Measurements from ENCODE around the gene WDR54.
"Not testable (repeated sequence)": the region's sequence is repeated elsewhere in the genome, so short reads cannot be mapped to it uniquely, and the experiment has no call there.

Gene WDR54

GRCh38 chr2:74407682-74408081 lies 13.8 kb upstream of the WDR54 start:
- no peak for DNase-seq

GRCh38 chr2:74413001-74413698 lies 8.4 kb upstream of the WDR54 start:
- no peak for DNase-seq

GRCh38 chr2:74414441-74414840 lies 7.1 kb upstream of the WDR54 start:
- DNase-seq: no peak

GRCh38 chr2:74414881-74415761 lies 6.4 kb upstream of the WDR54 start:
- DNase-seq: no peak

- no peak for DNase-seq
Measured at GRCh38 chr2:74415762-74416395, 5.7 kb upstream of the WDR54 start.

- DNase-seq: no peak
Measured at GRCh38 chr2:74416778-74417177, 4.8 kb upstream of the WDR54 start.

- DNase-seq: no peak
Measured at GRCh38 chr2:74417197-74417596, 4.3 kb upstream of the WDR54 start.

- DNase-seq: no peak
Measured at GRCh38 chr2:74417763-74418162, 3.8 kb upstream of the WDR54 start.

GRCh38 chr2:74418312-74418711 lies 3.2 kb upstream of the WDR54 start:
- DNase-seq: no peak

- no peak for DNase-seq
Measured at GRCh38 chr2:74419345-74419744, 2.2 kb upstream of the WDR54 start.

- DNase-seq: no peak
Measured at GRCh38 chr2:74420006-74420405, 1.5 kb upstream of the WDR54 start.

- DNase-seq: not testable (repeated sequence)
Measured at GRCh38 chr2:74420443-74421103, 957 bp upstream of the WDR54 start.

GRCh38 chr2:74423231-74424095 lies 1.9 kb downstream of the WDR54 start:
- no peak for DNase-seq

- no peak for DNase-seq
Measured at GRCh38 chr2:74424139-74424992, 2.8 kb downstream of the WDR54 start.

GRCh38 chr2:74424995-74425406 lies 3.5 kb downstream of the WDR54 start:
- no peak for DNase-seq

- no peak for DNase-seq
Measured at GRCh38 chr2:74425523-74425922, 4.0 kb downstream of the WDR54 start.

- DNase-seq: no peak
Measured at GRCh38 chr2:74426181-74426758, 4.7 kb downstream of the WDR54 start.

GRCh38 chr2:74427551-74427950 lies 6.0 kb downstream of the WDR54 start:
- no peak for DNase-seq

- DNase-seq: no peak
Measured at GRCh38 chr2:74428675-74429074, 7.1 kb downstream of the WDR54 start.

GRCh38 chr2:74429487-74430451 lies 8.2 kb downstream of the WDR54 start:
- DNase-seq: no peak

All from HCEC 1CT (cell line).